GM19397 (cell line): ENCODE data around the gene IFNAR2.

Experiments
- ATAC-seq: cut with Tn5 transposase; IDR thresholded peaks from one replicate; pipeline ENCODE4 v1.9.1; 2021; ENCODE audit warnings: mild to moderate bottlenecking, moderate library complexity; ENCODE audit not compliant: unreplicated experiment

Gene IFNAR2

GRCh38 chr21:33229784-33230544 lies at the start of gene IFNAR2:
Gene IFNAR2, plus strand, starts transcription at chr21:33229938. Its CDS starts 11,985 bp downstream, at chr21:33241923.
- peak; percentile 83 for ATAC-seq

- no peak for ATAC-seq
Observed at GRCh38 chr21:33185852-33186251, 43.9 kb upstream of the IFNAR2 start.

GRCh38 chr21:33187276-33187675 lies 42.5 kb upstream of the IFNAR2 start:
- no peak for ATAC-seq

- ATAC-seq: no peak
Observed at GRCh38 chr21:33189237-33189636, 40.5 kb upstream of the IFNAR2 start.

GRCh38 chr21:33189824-33190223 lies 39.9 kb upstream of the IFNAR2 start:
- ATAC-seq: no peak

GRCh38 chr21:33196941-33197374 lies 32.8 kb upstream of the IFNAR2 start:
- ATAC-seq: no peak

GRCh38 chr21:33197496-33197895 lies 32.2 kb upstream of the IFNAR2 start:
- no peak for ATAC-seq

GRCh38 chr21:33198346-33199099 lies 31.2 kb upstream of the IFNAR2 start:
- ATAC-seq: no peak

- no peak for ATAC-seq
Observed at GRCh38 chr21:33199100-33199464, 30.7 kb upstream of the IFNAR2 start.

GRCh38 chr21:33199516-33200217 lies 30.1 kb upstream of the IFNAR2 start:
- peak; percentile 58 for ATAC-seq

GRCh38 chr21:33201956-33202355 lies 27.8 kb upstream of the IFNAR2 start:
- ATAC-seq: no peak

GRCh38 chr21:33202464-33203363 lies 27.0 kb upstream of the IFNAR2 start:
- ATAC-seq: no peak

- ATAC-seq: no peak
Observed at GRCh38 chr21:33203371-33203724, 26.4 kb upstream of the IFNAR2 start.

- ATAC-seq: no peak
Observed at GRCh38 chr21:33205476-33205875, 24.3 kb upstream of the IFNAR2 start.

GRCh38 chr21:33206771-33207281 lies 22.9 kb upstream of the IFNAR2 start:
- no peak for ATAC-seq

- no peak for ATAC-seq
Observed at GRCh38 chr21:33207449-33208149, 22.1 kb upstream of the IFNAR2 start.

GRCh38 chr21:33208534-33208933 lies 21.2 kb upstream of the IFNAR2 start:
- ATAC-seq: no peak

- no peak for ATAC-seq
Observed at GRCh38 chr21:33211305-33211704, 18.4 kb upstream of the IFNAR2 start.

- ATAC-seq: no peak
Observed at GRCh38 chr21:33211732-33212131, 18.0 kb upstream of the IFNAR2 start.
